Measurements from ENCODE around the gene RNASEH2A. TPM values are rescaled to one million over a fixed set of nuclear protein-coding genes. Genes with fewer than 3 reads are reported as not detected.
A peak's percentile ranks its signal among the peaks of the same experiment; 100 is the strongest.

RNASEH2A gene
- total and polyA plus RNA-seq, 2 of the 13 experiments (the other 11 are each of a cell fraction or from before 2014, with no cell fraction given), result 25.1 to 35.8 TPM

- in situ Hi-C loops (cut with HindIII; ENCODE audit: extremely low pct_ligation_motif_present, low pct_unique_long_range_greater_than_20kb), result loop anchor here (5.0 kb wide), 1 partner anchor 34 kb away; no protein-coding TSS in a partner anchor
- intact Hi-C loops (cut with micrococcal nuclease; ENCODE audit: unreplicated experiment), result no loop called here
- Histone ChIP-seq H2AFZ (ENCODE audit: low read length) (no peak within 1 kb of the TSS), H3K9me3 (ENCODE audit: low read length) (no peaks in the 10 kb centered on the region), H3K27me3 (ENCODE audit: control insufficient read depth in 1 of 2, insufficient read depth in 2 of 2, low read length in 2 of 2) (no peaks in the 10 kb centered on the region; a peak in 1 of 5 replicates), H3K79me2 (ENCODE audit: insufficient read depth, low read length) (peaks cover 15% of the 10 kb centered on the region), H3K9ac (ENCODE audit: insufficient read depth, low read depth, low read length) (peak within 1 kb of the TSS; percentile 99), H3K4me1 (ENCODE audit: insufficient read depth, low read length) (peaks cover 23% of the 10 kb centered on the region), H3K36me3 (replicated peaks in 1 of 2; ENCODE audit: control insufficient read depth in 1 of 2, insufficient read depth in 2 of 2, low read length in 2 of 2) (peaks cover 2 to 12% of the 10 kb centered on the region in 2 experiments; a peak in 4 of 5 replicates), H3K4me3 (replicated peaks in 1 of 3; ENCODE audit: insufficient read depth in 1 of 3, low read depth in 2 of 3, low read length in 3 of 3) (peak within 1 kb of the TSS; percentile 81 to 100 (median 93)), H4K20me1 (ENCODE audit: insufficient read depth, low read length) (peaks cover 5% of the 10 kb centered on the region; the same call in 1 of the 2 replicates), H3K4me2 (ENCODE audit: low read depth, low read length) (peak within 1 kb of the TSS; percentile 88), H3K27ac (ENCODE audit: extremely low read length, insufficient read depth, low read length) (peak within 1 kb of the TSS; percentile 92)
- CTCF ChIA-PET (ENCODE audit: low intra/inter-chr PET ratio, low total read pairs), result interaction anchor here (1.6 kb wide), 1 partner anchor 35 kb away, joined by 4 read pairs; no protein-coding TSS in a partner anchor
- no TSS peak for BruUV-seq (replicated peaks)
- FAIRE-seq (no peak), ATAC-seq (peak; percentile 69), DNase-seq (ENCODE audit: low spot score) (peak; percentile 53)
- POLR2A ChIA-PET, result interaction anchor here (0.9 to 4.0 kb wide), 4 partner anchors 9 to 65 kb away, joined by 3 to 47 read pairs (median 4); partner anchors contain the start of genes GET3 and JUNB
- 2% methylated on average over 22 of the region's 78 CpGs for WGBS (ENCODE audit: low lambda C conversion rate)
- TF ChIP-seq THYN1 (CRISPR knock-in tag; IDR thresholded peaks at IDR 0.05; ENCODE audit: borderline replicate concordance, low read depth) (no peak), THAP11 (CRISPR knock-in tag; IDR thresholded peaks at IDR 0.05) (peak; percentile 91), ZEB1 (IDR thresholded peaks at IDR 0.05; ENCODE audit: insufficient replicate concordance, low read depth) (no peak), ZNF83 (CRISPR knock-in tag; IDR thresholded peaks at IDR 0.05; ENCODE audit: borderline replicate concordance) (no peak), ZNF891 (CRISPR knock-in tag; IDR thresholded peaks at IDR 0.05) (peak; percentile 54; the same call in 1 of the 2 replicates), SPEN (CRISPR knock-in tag; IDR thresholded peaks at IDR 0.05; ENCODE audit: low read depth) (peak; percentile 91), ZNF143 (CRISPR knock-in tag; IDR thresholded peaks at IDR 0.05) (no peak; the same call in 1 of the 2 replicates), TAF15 (IDR thresholded peaks at IDR 0.05; ENCODE audit: low read depth, low read length, poor library complexity, severe bottlenecking) (no peak), POLR2G (IDR thresholded peaks at IDR 0.05; ENCODE audit: low read depth, low read length) (peak; percentile 99), ARID2 (CRISPR knock-in tag; IDR thresholded peaks at IDR 0.05; ENCODE audit: borderline replicate concordance) (no peak; the same call in 1 of the 2 replicates), RFX3 (CRISPR knock-in tag; IDR thresholded peaks at IDR 0.05) (no peak), FOXK2 (IDR thresholded peaks at IDR 0.05) (peak; percentile 95), ZMYM3 (CRISPR knock-in tag; IDR thresholded peaks at IDR 0.05) (peak; percentile 49; the same call in 1 of the 2 replicates), ZFP36 (IDR thresholded peaks at IDR 0.05; ENCODE audit: borderline replicate concordance, low read depth, low read length, partially characterized antibody) (no peak), ZNF121 (CRISPR knock-in tag; IDR thresholded peaks at IDR 0.05) (peak; percentile 77)
- TF ChIP-seq, protein P1, sequence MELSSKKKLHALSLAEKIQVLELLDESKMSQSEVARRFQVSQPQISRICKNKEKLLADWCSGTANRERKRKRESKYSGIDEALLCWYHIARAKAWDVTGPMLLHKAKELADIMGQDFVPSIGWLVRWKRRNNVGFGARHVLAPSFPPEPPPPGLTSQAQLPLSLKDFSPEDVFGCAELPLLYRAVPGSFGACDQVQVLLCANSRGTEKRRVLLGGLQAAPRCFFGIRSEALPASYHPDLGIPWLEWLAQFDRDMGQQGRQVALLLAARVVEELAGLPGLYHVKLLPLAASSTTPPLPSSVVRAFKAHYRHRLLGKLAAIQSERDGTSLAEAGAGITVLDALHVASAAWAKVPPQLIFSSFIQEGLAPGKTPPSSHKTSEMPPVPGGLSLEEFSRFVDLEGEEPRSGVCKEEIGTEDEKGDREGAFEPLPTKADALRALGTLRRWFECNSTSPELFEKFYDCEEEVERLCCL (CRISPR knock-in tag; IDR thresholded peaks at IDR 0.05; ENCODE audit: borderline replicate concordance), result peak; percentile 88; the same call in 1 of the 2 replicates
- TF ChIP-seq, protein P2, sequence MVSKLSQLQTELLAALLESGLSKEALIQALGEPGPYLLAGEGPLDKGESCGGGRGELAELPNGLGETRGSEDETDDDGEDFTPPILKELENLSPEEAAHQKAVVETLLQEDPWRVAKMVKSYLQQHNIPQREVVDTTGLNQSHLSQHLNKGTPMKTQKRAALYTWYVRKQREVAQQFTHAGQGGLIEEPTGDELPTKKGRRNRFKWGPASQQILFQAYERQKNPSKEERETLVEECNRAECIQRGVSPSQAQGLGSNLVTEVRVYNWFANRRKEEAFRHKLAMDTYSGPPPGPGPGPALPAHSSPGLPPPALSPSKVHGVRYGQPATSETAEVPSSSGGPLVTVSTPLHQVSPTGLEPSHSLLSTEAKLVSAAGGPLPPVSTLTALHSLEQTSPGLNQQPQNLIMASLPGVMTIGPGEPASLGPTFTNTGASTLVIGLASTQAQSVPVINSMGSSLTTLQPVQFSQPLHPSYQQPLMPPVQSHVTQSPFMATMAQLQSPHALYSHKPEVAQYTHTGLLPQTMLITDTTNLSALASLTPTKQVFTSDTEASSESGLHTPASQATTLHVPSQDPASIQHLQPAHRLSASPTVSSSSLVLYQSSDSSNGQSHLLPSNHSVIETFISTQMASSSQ (IDR thresholded peaks at IDR 0.05; ENCODE audit: low read depth), result no peak
- TF ChIP-seq, protein P2 (CRISPR knock-in tag; IDR thresholded peaks at IDR 0.05; ENCODE audit: borderline replicate concordance), result 0 out of 2 replicates have a peak, but pooled peaks have one; percentile 56
Observed at GRCh38 chr19:12801466-12802266, 4.7 kb upstream of the RNASEH2A start, which contains the start of the genes PRDX2 and THSD8. PRDX2 (minus strand) TSS chr19:12801800; CDS start chr19:12801261, 539 bp downstream. THSD8 (plus strand) TSS chr19:12802069; CDS start chr19:12802072, 3 bp downstream.
